ENCODE data around the gene IFNG. TPM values are rescaled to one million over a fixed set of nuclear protein-coding genes. Genes with fewer than 3 reads are reported as not detected.

IFNG gene
- total and polyA plus RNA-seq, 9 of the 15 experiments (the other 6 are each of a cell fraction or from before 2014, with no cell fraction given): 0.38 TPM; not detected in 8

GRCh38 chr12:68138480-68138879, 21.1 kb downstream of the IFNG start (continued):
- TF ChIP-seq ZBTB43 (CRISPR knock-in tag; IDR thresholded peaks at IDR 0.05): no peak
- TF ChIP-seq ZNF316 (IDR thresholded peaks at IDR 0.05): peak; percentile 51
- TF ChIP-seq ZNF75A (CRISPR knock-in tag; IDR thresholded peaks at IDR 0.05): no peak
- TF ChIP-seq MIER1 (IDR thresholded peaks at IDR 0.05; ENCODE audit: low read depth): no peak
- TF ChIP-seq CCNT2 (IDR thresholded peaks at IDR 0.05; ENCODE audit: borderline replicate concordance, extremely low read depth, insufficient read length, low read depth, low read length): no peak
- TF ChIP-seq SIRT6 (IDR thresholded peaks at IDR 0.05; ENCODE audit: low read depth, low read length): no peak
- 0 out of 2 replicates have a peak, but pooled peaks have one; percentile 23 for TF ChIP-seq BACH1 (tag; IDR thresholded peaks at IDR 0.05)
- TF ChIP-seq ZNF24 (IDR thresholded peaks at IDR 0.05): no peak
- no peak for TF ChIP-seq NCOA2 (IDR thresholded peaks at IDR 0.05; ENCODE audit: partially characterized antibody in 2 of 2)
- no peak for TF ChIP-seq XRCC4 (IDR thresholded peaks at IDR 0.05; ENCODE audit: extremely low read depth, insufficient read depth, insufficient read length)
- no peak for TF ChIP-seq ZFP1 (CRISPR knock-in tag; IDR thresholded peaks at IDR 0.05)
- no peak for TF ChIP-seq SREBF1 (IDR thresholded peaks at IDR 0.05; ENCODE audit: borderline replicate concordance, low read depth, low read length)
- TF ChIP-seq CBX8 (IDR thresholded peaks at IDR 0.05; ENCODE audit: borderline replicate concordance, extremely low read depth, low read depth, low read length, poor library complexity, severe bottlenecking): no peak

Data from K562 (cell line).